Caco-2 (cell line): Measurements from ENCODE around the gene ZGRF1. TPM values are rescaled to one million over a fixed set of nuclear protein-coding genes. Genes with fewer than 3 reads are reported as not detected.
"Not testable (repeated sequence)": the region's sequence is repeated elsewhere in the genome, so short reads cannot be mapped to it uniquely, and the experiment has no call there.

Experiments used
- BruUV-seq: library from RNA; stranded (reverse); fragments of 400-500 nt; replicated peaks from 2 replicates; lab custom pipeline; 2021; lab: Mats Ljungman, UMichigan
- CTCF ChIA-PET: fragments of 300-600 bp; sonication (Branson Sonifier 250); formaldehyde crosslinking; loops from one replicate; lab custom pipeline; 2022; ENCODE audit warnings: antibody characterized with exemption; lab: Charles Lee
- POLR2A ChIA-PET: fragments of 300-600 bp; sonication (Branson Sonifier 250); formaldehyde crosslinking; loops from one replicate; lab custom pipeline; 2022; ENCODE audit warnings: antibody characterized with exemption; lab: Charles Lee
- DNase-seq, 2 experiments: peaks; one replicate each; pipeline versions ENCODE4 v3.0.0 to v3.0.0-alpha.2; 2020 to 2022
- H3K27me3 ChIP-seq: replicated peaks from 2 replicates; pipeline ENCODE4 v1.6.0; 2011; ENCODE audit warnings: low read length; ENCODE audit not compliant: control insufficient read depth, insufficient read depth
- H3K36me3 ChIP-seq: 2 replicates; pipeline ENCODE4 v1.5.1; 2011; ENCODE audit warnings: low read length; ENCODE audit not compliant: control insufficient read depth, insufficient read depth
- H3K4me1 ChIP-seq: fragments of 250-450 bp; sonication (Bioruptor Pico); 2 replicates; pipeline ENCODE4 v1.5.1; 2020; ENCODE audit warnings: mild to moderate bottlenecking
- H3K4me3 ChIP-seq: 2 replicates; pipeline ENCODE4 v1.5.1; 2011; ENCODE audit warnings: low read depth, mild to moderate bottlenecking, control low read depth, low read length
- H3K9me3 ChIP-seq: fragments of 250-450 bp; sonication (Bioruptor Pico); 2 replicates; pipeline ENCODE4 v1.5.1; 2020; ENCODE audit warnings: mild to moderate bottlenecking, moderate library complexity
- H3K27ac Mint-ChIP-seq: one replicate; pipeline ENCODE4 v1.8.0; 2022; ENCODE audit warnings: mixed read lengths; ENCODE audit not compliant: unreplicated experiment
- H3K27me3 Mint-ChIP-seq: one replicate; pipeline ENCODE4 v1.8.0; 2022; ENCODE audit warnings: mixed read lengths; ENCODE audit not compliant: insufficient read depth, unreplicated experiment
- H3K36me3 Mint-ChIP-seq: one replicate; pipeline ENCODE4 v1.8.0; 2022; ENCODE audit warnings: mild to moderate bottlenecking, mixed read lengths; ENCODE audit not compliant: insufficient read depth, unreplicated experiment
- H3K4me1 Mint-ChIP-seq: one replicate; pipeline ENCODE4 v1.8.0; 2022; ENCODE audit warnings: low read depth, mixed read lengths; ENCODE audit not compliant: unreplicated experiment
- H3K4me3 Mint-ChIP-seq: one replicate; pipeline ENCODE4 v1.8.0; 2022; ENCODE audit warnings: mild to moderate bottlenecking, moderate library complexity, mixed read lengths; ENCODE audit not compliant: unreplicated experiment
- H3K9me3 Mint-ChIP-seq: one replicate; pipeline ENCODE4 v1.8.0; 2022; ENCODE audit warnings: mixed read lengths; ENCODE audit not compliant: unreplicated experiment
- CTCF ChIP-seq, 2 experiments: fragments of 200-600 bp in 1 of 2; IDR thresholded peaks; 1 replicate in 1 of 2; 2 replicates in 1 of 2; pipeline versions ENCODE4 v1.5.1 to v1.8.0; 2011 to 2022; ENCODE audit warnings: antibody characterized with exemption in 1 of 2, control low read depth in 1 of 2, inconsistent platforms in 1 of 2, low read depth in 1 of 2, low read length in 1 of 2, mild to moderate bottlenecking in 1 of 2, moderate library complexity in 1 of 2; ENCODE audit not compliant: insufficient read depth in 1 of 2, severe bottlenecking in 1 of 2, unreplicated experiment in 1 of 2
- intact Hi-C: fragments of 100-400 bp; cut with micrococcal nuclease; formaldehyde crosslinking; loops from one replicate; pipeline ENCODE4 v1.10.0; 2022; ENCODE audit not compliant: unreplicated experiment
- total RNA-seq: library from RNA; stranded (reverse); gene quantifications from 2 replicates; pipeline ENCODE4 v1.2.3, GENCODE V29; 2022

Gene ZGRF1
- total RNA-seq, 1 experiment from 2014 or later, result 14.7 TPM

GRCh38 chr4:112523764-112524505 lies 112.8 kb downstream of the ZGRF1 start:
- Histone ChIP-seq H3K9me3 (no peaks in the 10 kb centered on the region), H3K36me3 (no peaks in the 10 kb centered on the region), H3K27me3 (no peaks in the 10 kb centered on the region), H3K4me3 (peak overlapping the region; percentile 8), H3K4me1 (no peaks in the 10 kb centered on the region)
- no peaks in the 10 kb centered on the region for H3K36me3 Mint-ChIP-seq
- intact Hi-C loops, result loop anchor here (1.0 to 10.0 kb wide), 7 partner anchors 80 to 427 kb away; no protein-coding TSS in a partner anchor
- CTCF ChIA-PET, result interaction anchor here (0.6 to 1.6 kb wide), 3 partner anchors 196 to 236 kb away, joined by 3 to 7 read pairs (median 3); partner anchors contain the start of gene ALPK1
- peak; percentile 80 to 84 for TF ChIP-seq CTCF (IDR thresholded peaks at IDR 0.05; ENCODE audit: insufficient read depth in 1 of 2, low read depth in 1 of 2, low read length in 1 of 2, severe bottlenecking in 1 of 2, unreplicated experiment in 1 of 2)
- H3K27ac Mint-ChIP-seq, result no peak overlapping the region
- DNase-seq, result peak; percentile 84 to 89
- peaks cover 6% of the 10 kb centered on the region for H3K4me1 Mint-ChIP-seq
- no TSS peak for BruUV-seq
- H3K9me3 Mint-ChIP-seq, result no peaks in the 10 kb centered on the region
- H3K4me3 Mint-ChIP-seq, result peak overlapping the region; percentile 40
- H3K27me3 Mint-ChIP-seq, result peaks cover 21% of the 10 kb centered on the region
- POLR2A ChIA-PET, result no interaction called here

DNA sequence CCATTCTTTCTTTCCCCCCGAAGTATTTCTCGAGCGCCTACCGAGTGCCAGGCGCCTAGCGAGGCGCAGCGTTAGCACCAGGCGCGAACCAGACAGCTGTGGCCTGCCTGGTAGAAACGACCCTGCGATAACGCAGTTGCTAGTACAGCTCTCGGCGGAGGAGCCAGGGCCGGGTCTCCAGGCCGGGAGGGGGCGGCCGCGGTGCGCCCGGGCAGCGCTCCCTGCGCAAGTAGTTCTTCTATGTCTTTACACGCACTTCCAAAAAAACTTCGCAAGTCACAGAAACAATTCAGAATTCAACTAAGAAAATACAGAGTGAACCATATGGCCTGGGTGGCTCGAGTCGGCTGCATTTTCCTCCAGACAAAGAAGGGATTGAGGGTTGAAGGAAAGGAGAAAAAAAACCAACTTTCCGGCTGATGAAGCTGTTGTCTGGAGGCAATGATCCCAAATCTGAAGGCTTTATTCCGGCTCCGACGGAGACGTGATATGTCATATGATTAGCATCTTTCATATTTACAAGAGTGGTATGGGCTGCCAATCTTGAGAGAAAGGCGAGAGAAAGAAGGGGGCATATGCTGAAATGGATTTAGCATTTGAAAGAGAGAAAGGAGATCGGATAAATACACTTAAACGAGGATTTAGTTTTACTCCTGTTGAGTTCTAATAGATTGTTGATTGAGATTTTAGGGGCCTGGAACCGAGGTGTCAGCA lies 113.5 kb downstream of the ZGRF1 start:
- Mint-ChIP-seq H3K27ac (no peak overlapping the region), H3K9me3 (no peaks in the 10 kb centered on the region), H3K4me3 (peak overlapping the region; percentile 40), H3K4me1 (peaks cover 6% of the 10 kb centered on the region), H3K36me3 (no peaks in the 10 kb centered on the region), H3K27me3 (peaks cover 24% of the 10 kb centered on the region)
- DNase-seq, result no peak
- H3K4me3 ChIP-seq, result 0 out of 2 replicates have a peak overlapping the region, but pooled peaks have one; percentile 1
- no peak for TF ChIP-seq CTCF (IDR thresholded peaks at IDR 0.05; ENCODE audit: insufficient read depth in 1 of 2, low read depth in 1 of 2, low read length in 1 of 2, severe bottlenecking in 1 of 2, unreplicated experiment in 1 of 2)
- no peaks in the 10 kb centered on the region for H3K27me3 ChIP-seq
- H3K9me3 ChIP-seq, result no peaks in the 10 kb centered on the region
- BruUV-seq, result no TSS peak
- no peaks in the 10 kb centered on the region for H3K36me3 ChIP-seq
- ChIA-PET CTCF (interaction anchor here (1.0 to 1.6 kb wide), 2 partner anchors 195 to 226 kb away, joined by 3 to 7 read pairs; partner anchors contain the start of gene ALPK1), POLR2A (no interaction called here)
- intact Hi-C loops, result loop anchor here (1.0 to 10.0 kb wide), 5 partner anchors 176 to 426 kb away; no protein-coding TSS in a partner anchor
- H3K4me1 ChIP-seq, result no peaks in the 10 kb centered on the region

- intact Hi-C loops, result loop anchor here (5.0 to 10.0 kb wide), 3 partner anchors 175 to 425 kb away; no protein-coding TSS in a partner anchor
- H3K4me3 Mint-ChIP-seq, H3K36me3 Mint-ChIP-seq, POLR2A ChIA-PET, H3K9me3 ChIP-seq, H3K36me3 ChIP-seq, H3K4me3 ChIP-seq, H3K27me3 ChIP-seq, H3K4me1 ChIP-seq, DNase-seq, CTCF ChIA-PET, BruUV-seq, H3K27ac Mint-ChIP-seq, H3K4me1 Mint-ChIP-seq, H3K9me3 Mint-ChIP-seq: not testable (repeated sequence)
- H3K27me3 Mint-ChIP-seq, result peaks cover 31% of the 10 kb centered on the region
Measured at GRCh38 chr4:112522431-112522830, 114.3 kb downstream of the ZGRF1 start.
